ENCODE results near the gene GNB1L.

The GNB1L gene

GRCh38 chr22:19863571-19863970 lies 8.9 kb upstream of the GNB1L start:
- no peak for DNase-seq (ENCODE audit: low spot score)

GRCh38 chr22:19862619-19863246 lies 8.1 kb upstream of the GNB1L start:
- DNase-seq (ENCODE audit: low spot score), result no peak

GRCh38 chr22:19859861-19860510 lies 5.3 kb upstream of the GNB1L start:
- no peak for DNase-seq (ENCODE audit: low spot score)

GRCh38 chr22:19857382-19857781 lies 2.7 kb upstream of the GNB1L start:
- DNase-seq (ENCODE audit: low spot score), result no peak

GRCh38 chr22:19855504-19856409 lies 1.1 kb upstream of the GNB1L start:
- no peak for DNase-seq (ENCODE audit: low spot score)

GRCh38 chr22:19853879-19854777 lies 546 bp downstream of the GNB1L start:
- no peak for DNase-seq (ENCODE audit: low spot score)

GRCh38 chr22:19853058-19853878 lies 1.4 kb downstream of the GNB1L start:
- DNase-seq (ENCODE audit: low spot score), result no peak

- no peak for DNase-seq (ENCODE audit: low spot score)
These were observed 2.4 kb downstream of the GNB1L start for GRCh38 chr22:19852177-19852781.

GRCh38 chr22:19851291-19852176 lies 3.1 kb downstream of the GNB1L start:
- DNase-seq (ENCODE audit: low spot score), result no peak

- DNase-seq (ENCODE audit: low spot score), result no peak
These were observed 3.9 kb downstream of the GNB1L start for GRCh38 chr22:19850763-19851109.

GRCh38 chr22:19849835-19850762 lies 4.6 kb downstream of the GNB1L start:
- DNase-seq (ENCODE audit: low spot score), result no peak

- DNase-seq (ENCODE audit: low spot score), result no peak
These were observed 6.1 kb downstream of the GNB1L start for GRCh38 chr22:19848298-19849224.

- no peak for DNase-seq (ENCODE audit: low spot score)
These were observed 7.4 kb downstream of the GNB1L start for GRCh38 chr22:19847345-19847632.

- no peak for DNase-seq (ENCODE audit: low spot score)
These were observed 7.9 kb downstream of the GNB1L start for GRCh38 chr22:19846620-19847344.

GRCh38 chr22:19845054-19845722 lies 9.5 kb downstream of the GNB1L start:
- no peak for DNase-seq (ENCODE audit: low spot score)

GRCh38 chr22:19844377-19845053 lies 10.2 kb downstream of the GNB1L start:
- no peak for DNase-seq (ENCODE audit: low spot score)

All from ecto neural progenitor cell (in vitro differentiated cells).